Pancreas (tissue), 10 donors: ENCODE results near the gene BANF1. TPM values are rescaled to one million over a fixed set of nuclear protein-coding genes. Genes with fewer than 3 reads are reported as not detected.

Experiments
- ATAC-seq, 4 donors: fragments of 200-7000 bp; cut with Tn5 transposase; one replicate each; pipeline versions ENCODE4 v1.8.0 to v1.9.1; 2020; ENCODE audit warnings: mild to moderate bottlenecking in 4 of 4, moderate library complexity in 4 of 4
- DNase-seq, 6 donors: peaks; one replicate each; pipeline ENCODE4 v3.0.0-alpha.2; 2020
- FAIRE-seq: peaks from 2 replicates; lab custom pipeline; 2012; peaks lifted over from hg19 to GRCh38; lab: Jason Lieb, UNC
- H3K27ac ChIP-seq, 4 donors: fragments of 200-600 bp; sonication (generic); 1 replicate in 3 of 4; 2 replicates in 1 of 4; pipeline versions ENCODE4 v1.5.0 to v1.8.0; 2020
- H3K27me3 ChIP-seq, 4 donors: fragments of 200-600 bp; one replicate each; pipeline ENCODE4 v1.8.0; 2021
- H3K36me3 ChIP-seq, 3 donors: fragments of 200-600 bp; sonication (generic) in 1 of 3; one replicate each; pipeline versions ENCODE4 v1.5.0 to v1.8.0; 2020 to 2021
- H3K4me1 ChIP-seq, 3 donors: fragments of 200-600 bp; one replicate each; pipeline ENCODE4 v1.8.0; 2021
- H3K4me3 ChIP-seq, 4 donors: fragments of 200-600 bp; sonication (generic) in 2 of 4; one replicate each; pipeline versions ENCODE4 v1.5.0 to v1.8.0; 2020 to 2021
- H3K9me3 ChIP-seq, 4 donors: fragments of 200-600 bp; one replicate each; pipeline ENCODE4 v1.8.0; 2021
- CTCF ChIP-seq, 4 donors: fragments of 200-600 bp; sonication (generic) in 3 of 4; IDR thresholded peaks; one replicate each; pipeline versions ENCODE4 v1.5.0 to v1.8.0; 2021; ENCODE audit warnings: antibody characterized with exemption in 4 of 4
- WGBS, 2 donors: extraction: QIAGEN DNeasy Blood & Tissue Kit; methylation state at CpG; one replicate each; pipeline ENCODE4 v1.1.7; 2013; 5-methylcytosine and 5-hydroxymethylcytosine counted together
- intact Hi-C, 3 donors: fragments of 100-400 bp; cut with DNase I; formaldehyde crosslinking; loops; one replicate each; pipeline versions ENCODE4 v1.11.1 to v1.14.2; 2022
- polyA plus RNA-seq, 2 donors: library from polyadenylated mRNA; stranded (reverse); fragments of 200-250 nt; gene quantifications; one replicate each; pipeline ENCODE4 v1.2.3, GENCODE V29; 2013
- total RNA-seq, 6 donors: library from RNA; stranded (reverse); fragmentation: NEBNext Ultra II Directional in 4 of 6; extraction: Animal tissue kit (Norgen Biotek cat#: 25700) in 4 of 6; gene quantifications; one replicate each; pipeline versions ENCODE4 v1.2.1 to v1.2.4, GENCODE V29; 2021 to 2023
- donor health status: healthy with polysubstance abuse.
- donor health status: DM: no; HTN: no; CAD: no; lungs with moderate emphysema.
- donor health status: DM: no; HTN: no; CAD: no.
- donor health status: control.
- donor health status: control.
- donor health status: Bipolar disorder and iron deficiency.
- donor health status: DM: yes; HTN: yes; CAD: no.
- donor health status: DM: no; HTN: no; CAD: no.
- donor health status: DM: no; HTN: no; CAD: no.
- donor health status: DM: yes; HTN: yes; CAD: no.

Gene BANF1
- total and polyA plus RNA-seq, 8 donors, result 47.5 to 146 (median 84.0) TPM

GRCh38 chr11:66051766-66052663, 49.7 kb downstream of the BANF1 start, which contains the start of gene SF3B2:
SF3B2 (plus strand) TSS chr11:66052364; CDS start chr11:66052385, 21 bp downstream.
- peak; percentile 96 to 98 (median 97) for ATAC-seq
- peak; percentile 96 to 99 (median 98) for DNase-seq
- no peaks in the 10 kb centered on the region for H3K9me3 ChIP-seq
- WGBS, 2 donors, result 0 to 1% methylated on average over 63 to 84 of the region's 84 CpGs
- no peaks in the 10 kb centered on the region for H3K27me3 ChIP-seq
- FAIRE-seq, result no peak
- peaks cover 2 to 18% (median 17%) of the 10 kb centered on the region in 3 donors for H3K36me3 ChIP-seq
- intact Hi-C loops, result no loop called here
- no peak for TF ChIP-seq CTCF (IDR thresholded peaks at IDR 0.05)
- H3K27ac ChIP-seq, result peak within 1 kb of the TSS; percentile 72 to 93 (median 90)
- peak within 1 kb of the TSS; percentile 82 to 95 (median 88) for H3K4me3 ChIP-seq
- H3K4me1 ChIP-seq, result peaks cover 5 to 16% (median 5%) of the 10 kb centered on the region in 3 donors

- H3K27me3 ChIP-seq, result no peaks in the 10 kb centered on the region
- intact Hi-C loops, result no loop called here
- peaks cover 5 to 16% (median 5%) of the 10 kb centered on the region in 3 donors for H3K4me1 ChIP-seq
- ATAC-seq, result no peak
- DNase-seq, result no peak
- FAIRE-seq, result no peak
- TF ChIP-seq CTCF (IDR thresholded peaks at IDR 0.05), result no peak
- H3K27ac ChIP-seq, result peak overlapping the region; percentile 53 to 93 (median 90)
- peak overlapping the region; percentile 82 to 95 (median 88) for H3K4me3 ChIP-seq
- H3K9me3 ChIP-seq, result no peaks in the 10 kb centered on the region
- WGBS, 2 donors, result 1% methylated on average over 16 to 17 of the region's 17 CpGs
- peaks cover 2 to 23% (median 23%) of the 10 kb centered on the region in 3 donors for H3K36me3 ChIP-seq
These were observed 50.3 kb downstream of the BANF1 start for GRCh38 chr11:66052664-66052982.

Other genes starting within 250 kb of the BANF1 start
- gene AP5B1, start 221.5 kb upstream of the BANF1 start, total RNA-seq, result 10 to 100 TPM; 10.2 to 12.7 (median 11.5) TPM
- 10 to 100 TPM in 1 of 2 donors, 1 to 10 TPM in 1; 4.2 to 10.4 TPM for gene AP5B1, start 221.5 kb upstream of the BANF1 start, polyA plus RNA-seq
- gene OVOL1, start 215.4 kb upstream of the BANF1 start, total RNA-seq, result 1 to 10 TPM; 1.1 to 5.6 (median 1.8) TPM
- gene OVOL1, start 215.4 kb upstream of the BANF1 start, polyA plus RNA-seq, result 1 to 10 TPM; 1.9 TPM
- under 1 TPM in 4 of 6 donors, not detected in 2; 0.12 to 0.75 (median 0.43) TPM for gene SNX32, start 168.5 kb upstream of the BANF1 start, total RNA-seq
- under 1 TPM; 0.23 to 0.30 TPM for gene SNX32, start 168.5 kb upstream of the BANF1 start, polyA plus RNA-seq
- gene CFL1, start 144.3 kb upstream of the BANF1 start, total RNA-seq, result 100 to 1,000 TPM in 4 of 6 donors, 10 to 100 TPM in 2; 87.8 to 311 (median 148) TPM
- 100 to 1,000 TPM; 164 to 231 TPM for gene CFL1, start 144.3 kb upstream of the BANF1 start, polyA plus RNA-seq
- 10 to 100 TPM; 12.7 to 29.5 (median 18.0) TPM for gene MUS81, start 142.1 kb upstream of the BANF1 start, total RNA-seq
- gene MUS81, start 142.1 kb upstream of the BANF1 start, polyA plus RNA-seq, result 10 to 100 TPM; 60.7 to 62.6 TPM
- gene EFEMP2, start 129.7 kb upstream of the BANF1 start, total RNA-seq, result 10 to 100 TPM; 11.3 to 40.6 (median 14.9) TPM
- gene EFEMP2, start 129.7 kb upstream of the BANF1 start, polyA plus RNA-seq, result 10 to 100 TPM; 38.3 to 51.0 TPM
- under 1 TPM in 5 of 6 donors, not detected in 1; 0.14 to 0.72 (median 0.46) TPM for gene CTSW, start 122.7 kb upstream of the BANF1 start, total RNA-seq
- under 1 TPM; 0.31 to 0.65 TPM for gene CTSW, start 122.7 kb upstream of the BANF1 start, polyA plus RNA-seq
- 10 to 100 TPM; 18.0 to 28.5 (median 22.7) TPM for gene FIBP, start 114.0 kb upstream of the BANF1 start, total RNA-seq
- gene FIBP, start 114.0 kb upstream of the BANF1 start, polyA plus RNA-seq, result 10 to 100 TPM; 35.0 to 56.2 TPM
- gene CCDC85B, start 111.8 kb upstream of the BANF1 start, total RNA-seq, result 10 to 100 TPM in 3 of 6 donors, 1 to 10 TPM in 3; 7.7 to 18.9 (median 10.1) TPM
- 10 to 100 TPM; 13.8 to 22.4 TPM for gene CCDC85B, start 111.8 kb upstream of the BANF1 start, polyA plus RNA-seq
- gene FOSL1, start 102.1 kb upstream of the BANF1 start, total RNA-seq, result 1 to 10 TPM in 1 of 6 donors, under 1 TPM in 5; 0.19 to 1.2 (median 0.45) TPM
- gene FOSL1, start 102.1 kb upstream of the BANF1 start, polyA plus RNA-seq, result 1 to 10 TPM; 2.2 to 4.3 TPM
- 10 to 100 TPM; 10.2 to 19.4 (median 13.4) TPM for gene C11orf68, start 83.4 kb upstream of the BANF1 start, total RNA-seq
- gene C11orf68, start 83.4 kb upstream of the BANF1 start, polyA plus RNA-seq, result 10 to 100 TPM; 14.3 to 20.8 TPM
- gene DRAP1, start 83.1 kb upstream of the BANF1 start, total RNA-seq, result 10 to 100 TPM; 20.4 to 31.7 (median 25.1) TPM
- 10 to 100 TPM; 58.5 to 58.8 TPM for gene DRAP1, start 83.1 kb upstream of the BANF1 start, polyA plus RNA-seq
- gene TSGA10IP, start 57.0 kb upstream of the BANF1 start, total RNA-seq, result under 1 TPM in 1 of 6 donors, not detected in 5; 0.19 TPM
- not detected for gene TSGA10IP, start 57.0 kb upstream of the BANF1 start, polyA plus RNA-seq
- 10 to 100 TPM; 19.2 to 28.2 (median 22.0) TPM for gene SART1, start 40.8 kb upstream of the BANF1 start, total RNA-seq
- 10 to 100 TPM; 73.9 to 98.5 TPM for gene SART1, start 40.8 kb upstream of the BANF1 start, polyA plus RNA-seq
- 10 to 100 TPM in 5 of 6 donors, 1 to 10 TPM in 1; 9.5 to 16.0 (median 12.2) TPM for gene EIF1AD, start 346 bp upstream of the BANF1 start, total RNA-seq
- 10 to 100 TPM; 11.6 to 14.0 TPM for gene EIF1AD, start 346 bp upstream of the BANF1 start, polyA plus RNA-seq
- gene CST6, start 9.5 kb downstream of the BANF1 start, total RNA-seq, result under 1 TPM in 3 of 6 donors, not detected in 3; 0.22 to 0.94 (median 0.64) TPM
- gene CST6, start 9.5 kb downstream of the BANF1 start, polyA plus RNA-seq, result under 1 TPM in 1 of 2 donors, not detected in 1; 0.80 TPM
- under 1 TPM in 2 of 6 donors, not detected in 4; 0.06 to 0.41 TPM for gene CATSPER1, start 24.0 kb downstream of the BANF1 start, total RNA-seq
- under 1 TPM; 0.27 to 0.38 TPM for gene CATSPER1, start 24.0 kb downstream of the BANF1 start, polyA plus RNA-seq
- gene GAL3ST3, start 46.7 kb downstream of the BANF1 start, total RNA-seq, result under 1 TPM in 5 of 6 donors, not detected in 1; 0.20 to 0.83 (median 0.43) TPM
- 1 to 10 TPM in 1 of 2 donors, under 1 TPM in 1; 0.27 to 1.8 TPM for gene GAL3ST3, start 46.7 kb downstream of the BANF1 start, polyA plus RNA-seq
- gene SF3B2, start 49.9 kb downstream of the BANF1 start, total RNA-seq, result 100 to 1,000 TPM in 1 of 6 donors, 10 to 100 TPM in 5; 64.4 to 118 (median 83.3) TPM
- 10 to 100 TPM; 75.8 to 99.0 TPM for gene SF3B2, start 49.9 kb downstream of the BANF1 start, polyA plus RNA-seq
- gene PACS1, start 67.8 kb downstream of the BANF1 start, total RNA-seq, result 10 to 100 TPM; 19.6 to 61.0 (median 28.8) TPM
- gene PACS1, start 67.8 kb downstream of the BANF1 start, polyA plus RNA-seq, result 10 to 100 TPM; 16.9 to 27.1 TPM